K562 (cell line): Measurements from ENCODE around the gene WBP2NL. TPM values are rescaled to one million over a fixed set of nuclear protein-coding genes. Genes with fewer than 3 reads are reported as not detected.

ENCODE experiments used
- BRF2 ChIP-seq: IDR thresholded peaks from 3 replicates; pipeline ENCODE4 v1.6.1; 2011; ENCODE audit warnings: borderline replicate concordance, mild to moderate bottlenecking; ENCODE audit not compliant: insufficient read length, insufficient read depth
- EP300 ChIP-seq: IDR thresholded peaks from 2 replicates; pipeline ENCODE4 v1.6.1; 2012; ENCODE audit warnings: low read length, improper control_type of control experiment
- ETV1 ChIP-seq: fragments of 450-650 bp; conservative IDR thresholded peaks from 2 replicates; pipeline ENCODE4 v1.6.1; 2016; ENCODE audit warnings: missing genetic modification characterization, control low read depth, low read depth, missing compliant biosample characterization
- MBD2 ChIP-seq: sonication (generic); IDR thresholded peaks from 2 replicates; pipeline ENCODE4 v1.6.1; 2016; ENCODE audit warnings: low read depth, borderline replicate concordance
- PCBP1 ChIP-seq: fragments of 200-400 bp; formaldehyde crosslinking; IDR thresholded peaks from 2 replicates; pipeline ENCODE4 v1.6.1; 2018; ENCODE audit warnings: mild to moderate bottlenecking, low read depth, low read length; ENCODE audit not compliant: poor library complexity, severe bottlenecking
- PHB ChIP-seq: fragments of 250-450 bp; sonication (Bioruptor Pico); IDR thresholded peaks from 2 replicates; pipeline ENCODE4 v1.5.0; 2021
- PHF20 ChIP-seq: fragments of 450-650 bp; IDR thresholded peaks from 2 replicates; pipeline ENCODE4 v1.6.1; 2018; ENCODE audit not compliant: partially characterized antibody
- SAP30 ChIP-seq: fragments of 200-600 bp; sonication (generic); IDR thresholded peaks from 2 replicates; pipeline ENCODE4 v1.6.1; 2012; ENCODE audit warnings: borderline replicate concordance, low read depth, mild to moderate bottlenecking, moderate library complexity, low read length, control low read depth, inconsistent platforms; ENCODE audit not compliant: insufficient read depth, poor library complexity, severe bottlenecking
- SMAD3 ChIP-seq: fragments of 450-650 bp; formaldehyde crosslinking; conservative IDR thresholded peaks from 2 replicates; pipeline ENCODE4 v1.4.0; 2020; ENCODE audit warnings: mild to moderate bottlenecking
- TCF3 ChIP-seq: sonication (generic); formaldehyde crosslinking; IDR thresholded peaks from 2 replicates; pipeline ENCODE4 v1.4.0; 2020; ENCODE audit warnings: mild to moderate bottlenecking, missing genetic modification reagents
- THAP12 ChIP-seq: fragments of 250-450 bp; sonication (Bioruptor Pico); IDR thresholded peaks from 2 replicates; pipeline ENCODE4 v1.9.0; 2021; ENCODE audit warnings: mild to moderate bottlenecking, inconsistent platforms
- TRIM24 ChIP-seq, 2 experiments: fragments of 450-650 bp; IDR thresholded peaks; 2 replicates each; pipeline ENCODE4 v1.6.1; 2016
- YY1 ChIP-seq, 3 experiments: IDR thresholded peaks; 2 replicates each; pipeline ENCODE4 v1.6.1; 2011; ENCODE audit warnings: low read length in 2 of 3, mild to moderate bottlenecking in 2 of 3, moderate library complexity in 2 of 3, borderline replicate concordance in 1 of 3, control low read depth in 1 of 3, low read depth in 1 of 3; ENCODE audit not compliant: insufficient read depth in 3 of 3, insufficient replicate concordance in 2 of 3, control insufficient read depth in 1 of 3, insufficient read length in 1 of 3; ENCODE audit errors: extremely low read depth in 1 of 3
- ZNF24 ChIP-seq: fragments of 450-650 bp; IDR thresholded peaks from 2 replicates; pipeline ENCODE4 v1.6.1; 2016
- ZNF764 ChIP-seq: fragments of 250-450 bp; sonication (Bioruptor Pico); IDR thresholded peaks from 2 replicates; pipeline ENCODE4 v1.4.0; 2020; ENCODE audit warnings: low read depth, mild to moderate bottlenecking, moderate library complexity
- ZNF77 ChIP-seq: fragments of 250-450 bp; sonication (Bioruptor Pico); IDR thresholded peaks from 2 replicates; pipeline ENCODE4 v1.5.0; 2020
- polyA plus RNA-seq, 8 experiments: library from polyadenylated mRNA; depleted of rRNA in 4 of 8; stranded (reverse) in 5 of 8; unstranded in 3 of 8; fragments of >200 nt; fragmentation: Nextera tagmentation in 2 of 8; fragmentation: Illumina TruSeq in 1 of 8; extraction: Ambion mirVana in 2 of 8; extraction: Trizol in 1 of 8; gene quantifications; 2 replicates each; pipeline versions ENCODE4 v1.2.1 to v1.2.3, GENCODE V29; 2011 to 2014; ENCODE audit warnings: inconsistent platforms in 1 of 8, missing spikeins in 1 of 8
- total RNA-seq, 7 experiments: library from RNA; depleted of rRNA in 6 of 7; stranded (reverse); fragments of >200 nt in 6 of 7; fragmentation: Illumina TruSeq in 2 of 7; extraction: Trizol in 2 of 7; gene quantifications; 2 replicates each; pipeline versions ENCODE4 v1.2.1 to v1.2.3, GENCODE V29; 2011 to 2021; ENCODE audit warnings: low replicate concordance in 1 of 7
- TF ChIP-seq, protein P1 (sequence below): IDR thresholded peaks from 2 replicates; pipeline ENCODE4 v1.6.1; 2016; ENCODE audit warnings: missing genetic modification characterization, missing compliant biosample characterization
- TF ChIP-seq, protein P2 (sequence below): fragments of 250-450 bp; sonication (Bioruptor Pico); IDR thresholded peaks from 2 replicates; pipeline ENCODE4 v1.9.0; 2021; ENCODE audit warnings: mild to moderate bottlenecking
- TF ChIP-seq, protein P3 (sequence below), 2 experiments: fragments of 450-650 bp; IDR thresholded peaks; 2 replicates each; pipeline ENCODE4 v1.6.1; 2016

WBP2NL gene
- total and polyA plus RNA-seq, 9 of the 15 experiments (the other 6 are each of a cell fraction or from before 2014, with no cell fraction given): not detected

- no peak for TF ChIP-seq BRF2
- no peak for TF ChIP-seq PCBP1
- no peak for TF ChIP-seq PHB (CRISPR knock-in tag)
- peak; percentile 83 for TF ChIP-seq ZNF24
- TF ChIP-seq TRIM24 (IDR thresholded peaks at IDR 0.05): no peak
- peak; percentile 22; the same call in 1 of the 2 replicates for TF ChIP-seq ETV1 (tag)
- no peak for TF ChIP-seq ZNF77 (CRISPR knock-in tag)
- no peak for TF ChIP-seq THAP12 (CRISPR knock-in tag)
- peak; percentile 6; the same call in 1 of the 2 replicates for TF ChIP-seq TCF3 (CRISPR knock-in tag)
- TF ChIP-seq, protein P1, sequence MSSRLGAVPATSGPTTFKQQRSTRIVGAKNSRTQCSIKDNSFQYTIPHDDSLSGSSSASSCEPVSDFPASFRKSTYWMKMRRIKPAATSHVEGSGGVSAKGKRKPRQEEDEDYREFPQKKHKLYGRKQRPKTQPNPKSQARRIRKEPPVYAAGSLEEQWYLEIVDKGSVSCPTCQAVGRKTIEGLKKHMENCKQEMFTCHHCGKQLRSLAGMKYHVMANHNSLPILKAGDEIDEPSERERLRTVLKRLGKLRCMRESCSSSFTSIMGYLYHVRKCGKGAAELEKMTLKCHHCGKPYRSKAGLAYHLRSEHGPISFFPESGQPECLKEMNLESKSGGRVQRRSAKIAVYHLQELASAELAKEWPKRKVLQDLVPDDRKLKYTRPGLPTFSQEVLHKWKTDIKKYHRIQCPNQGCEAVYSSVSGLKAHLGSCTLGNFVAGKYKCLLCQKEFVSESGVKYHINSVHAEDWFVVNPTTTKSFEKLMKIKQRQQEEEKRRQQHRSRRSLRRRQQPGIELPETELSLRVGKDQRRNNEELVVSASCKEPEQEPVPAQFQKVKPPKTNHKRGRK (tag): no peak
- TF ChIP-seq SMAD3 (CRISPR knock-in tag): no peak
- TF ChIP-seq YY1 (IDR thresholded peaks at IDR 0.05; ENCODE audit: borderline replicate concordance in 1 of 3, control insufficient read depth in 1 of 3, extremely low read depth in 1 of 3, insufficient read depth in 3 of 3, insufficient read length in 1 of 3, insufficient replicate concordance in 2 of 3, low read depth in 1 of 3, low read length in 2 of 3): peak in 2 of 3 experiments; percentile 6 to 24
- TF ChIP-seq ZNF764 (CRISPR knock-in tag): no peak
- TF ChIP-seq MBD2: peak; percentile 33; the same call in 1 of the 2 replicates
- TF ChIP-seq EP300: peak; percentile 5; the same call in 1 of the 2 replicates
- TF ChIP-seq, protein P2, sequence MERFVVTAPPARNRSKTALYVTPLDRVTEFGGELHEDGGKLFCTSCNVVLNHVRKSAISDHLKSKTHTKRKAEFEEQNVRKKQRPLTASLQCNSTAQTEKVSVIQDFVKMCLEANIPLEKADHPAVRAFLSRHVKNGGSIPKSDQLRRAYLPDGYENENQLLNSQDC (CRISPR knock-in tag): no peak
- peak; percentile 43 for TF ChIP-seq PHF20
- no peak for TF ChIP-seq SAP30
- TF ChIP-seq, protein P3, sequence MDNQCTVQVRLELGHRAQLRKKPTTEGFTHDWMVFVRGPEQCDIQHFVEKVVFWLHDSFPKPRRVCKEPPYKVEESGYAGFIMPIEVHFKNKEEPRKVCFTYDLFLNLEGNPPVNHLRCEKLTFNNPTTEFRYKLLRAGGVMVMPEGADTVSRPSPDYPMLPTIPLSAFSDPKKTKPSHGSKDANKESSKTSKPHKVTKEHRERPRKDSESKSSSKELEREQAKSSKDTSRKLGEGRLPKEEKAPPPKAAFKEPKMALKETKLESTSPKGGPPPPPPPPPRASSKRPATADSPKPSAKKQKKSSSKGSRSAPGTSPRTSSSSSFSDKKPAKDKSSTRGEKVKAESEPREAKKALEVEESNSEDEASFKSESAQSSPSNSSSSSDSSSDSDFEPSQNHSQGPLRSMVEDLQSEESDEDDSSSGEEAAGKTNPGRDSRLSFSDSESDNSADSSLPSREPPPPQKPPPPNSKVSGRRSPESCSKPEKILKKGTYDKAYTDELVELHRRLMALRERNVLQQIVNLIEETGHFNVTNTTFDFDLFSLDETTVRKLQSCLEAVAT (IDR thresholded peaks at IDR 0.05): peak in 1 of 2 experiments; percentile 69; a peak in 1 of 4 replicates
Measured at GRCh38 chr22:42070517-42071422, 72.2 kb downstream of the WBP2NL start, which contains the start of gene NAGA (continued).
